ENCODE results near the gene CAMTA1.
"Not testable (repeated sequence)": the region's sequence is repeated elsewhere in the genome, so short reads cannot be mapped to it uniquely, and the experiment has no call there.

Gene CAMTA1

DNA sequence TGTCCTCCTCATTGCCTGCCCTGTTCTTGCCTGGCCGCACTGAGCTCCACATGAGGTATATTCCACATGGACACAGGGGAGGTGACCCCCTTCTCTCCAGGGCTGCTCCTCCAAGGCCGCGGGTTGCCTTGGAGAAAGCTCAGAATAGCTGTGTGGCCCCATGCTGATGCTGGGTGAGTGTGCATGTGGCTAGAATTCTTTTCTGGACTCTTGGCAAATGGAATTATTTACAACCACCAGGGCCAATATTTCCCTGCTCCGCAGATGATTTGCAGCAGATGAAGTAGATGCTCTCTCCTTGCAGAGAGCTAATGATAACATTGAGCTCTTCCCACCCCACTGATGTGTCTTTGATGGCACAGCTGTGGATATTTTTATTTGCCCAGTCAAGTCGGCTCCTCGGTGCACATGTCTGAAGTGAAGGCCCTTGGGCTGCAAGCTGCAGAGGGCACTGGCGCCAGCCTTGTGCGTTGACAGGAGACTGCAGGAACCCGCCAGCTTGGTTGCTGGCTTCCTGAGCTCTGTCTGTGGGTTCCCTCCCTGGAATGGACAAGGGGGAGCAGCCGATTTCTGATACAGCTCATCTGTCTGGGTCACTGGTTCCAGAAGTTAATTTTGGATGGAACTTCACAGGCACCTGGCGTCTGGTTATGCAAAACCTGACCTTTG lies 581.2 kb downstream of the CAMTA1 start:
- DNase-seq, result no peak

DNA sequence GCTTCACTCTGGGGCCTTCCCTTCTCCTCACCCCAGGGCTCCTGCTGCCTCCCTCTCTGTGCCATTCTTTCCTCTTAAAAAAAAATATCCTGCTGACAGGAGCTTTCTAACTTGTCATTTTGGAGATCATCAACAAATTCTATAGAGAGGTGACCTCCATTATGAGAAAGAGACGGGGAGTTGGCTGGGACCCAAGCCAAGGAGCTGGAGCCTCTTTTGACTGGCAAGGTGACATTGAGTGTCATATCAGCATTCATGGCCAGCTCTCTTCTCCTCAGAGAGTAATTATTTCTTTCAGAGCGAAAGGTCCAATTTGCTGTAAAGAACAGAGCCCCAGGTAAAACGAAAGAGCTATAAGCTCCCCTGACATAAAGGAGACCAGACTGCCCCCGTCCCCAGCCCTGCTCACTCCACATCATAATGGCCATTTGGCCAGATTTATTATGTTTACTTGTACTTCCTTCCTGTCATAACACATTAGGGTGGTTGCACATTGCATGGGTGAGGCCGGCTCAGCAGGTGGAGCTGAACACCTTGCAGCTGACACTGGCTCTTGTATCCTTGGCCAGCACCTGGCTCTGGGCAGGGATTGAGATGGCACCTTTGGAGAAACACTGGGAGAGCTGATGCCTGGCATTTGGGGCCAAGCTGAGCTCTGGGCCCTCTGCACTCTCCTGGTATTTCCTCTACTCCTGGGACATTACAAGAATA lies 581.9 kb downstream of the CAMTA1 start:
- no peak for DNase-seq

DNA sequence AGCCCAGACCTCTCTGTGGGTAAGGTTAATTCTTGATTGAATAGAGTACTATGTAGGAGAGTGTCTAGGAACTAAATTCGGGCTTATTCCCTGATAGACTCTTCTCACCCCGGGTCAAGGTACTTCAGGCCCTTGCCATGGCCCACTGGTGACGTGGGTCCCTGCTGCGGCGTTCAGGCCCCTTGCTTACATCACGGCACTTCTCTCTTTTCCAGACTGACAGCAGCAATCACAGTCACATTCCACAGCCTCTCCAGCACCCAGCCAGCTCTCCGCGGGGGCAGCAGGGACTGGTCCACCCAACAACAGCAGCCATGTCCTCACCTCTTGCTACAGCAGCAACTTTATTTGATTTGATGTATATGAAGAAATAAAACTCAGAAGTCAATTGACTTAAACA lies 584.6 kb downstream of the CAMTA1 start:
- DNase-seq, result no peak

DNA sequence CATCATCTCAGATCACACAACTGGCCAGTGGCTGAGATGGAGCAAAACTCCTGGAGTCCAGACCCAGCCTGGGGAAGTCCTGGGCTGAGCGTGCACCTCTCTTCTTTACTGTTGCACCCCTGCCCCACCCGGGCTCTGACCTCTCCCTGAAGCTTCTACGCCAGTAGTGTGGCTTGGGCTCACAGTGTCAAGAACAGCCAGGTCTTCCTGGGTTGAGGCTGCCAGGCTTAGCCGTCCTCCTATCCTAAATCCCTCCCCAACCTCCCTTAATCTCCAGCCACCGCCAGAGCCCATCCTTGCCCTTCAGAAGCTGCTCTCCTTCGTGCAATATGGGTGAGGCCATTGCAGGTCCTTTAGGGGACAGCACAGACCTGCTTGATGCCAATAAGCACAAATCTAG lies 586.7 kb downstream of the CAMTA1 start:
- no peak for DNase-seq

DNA sequence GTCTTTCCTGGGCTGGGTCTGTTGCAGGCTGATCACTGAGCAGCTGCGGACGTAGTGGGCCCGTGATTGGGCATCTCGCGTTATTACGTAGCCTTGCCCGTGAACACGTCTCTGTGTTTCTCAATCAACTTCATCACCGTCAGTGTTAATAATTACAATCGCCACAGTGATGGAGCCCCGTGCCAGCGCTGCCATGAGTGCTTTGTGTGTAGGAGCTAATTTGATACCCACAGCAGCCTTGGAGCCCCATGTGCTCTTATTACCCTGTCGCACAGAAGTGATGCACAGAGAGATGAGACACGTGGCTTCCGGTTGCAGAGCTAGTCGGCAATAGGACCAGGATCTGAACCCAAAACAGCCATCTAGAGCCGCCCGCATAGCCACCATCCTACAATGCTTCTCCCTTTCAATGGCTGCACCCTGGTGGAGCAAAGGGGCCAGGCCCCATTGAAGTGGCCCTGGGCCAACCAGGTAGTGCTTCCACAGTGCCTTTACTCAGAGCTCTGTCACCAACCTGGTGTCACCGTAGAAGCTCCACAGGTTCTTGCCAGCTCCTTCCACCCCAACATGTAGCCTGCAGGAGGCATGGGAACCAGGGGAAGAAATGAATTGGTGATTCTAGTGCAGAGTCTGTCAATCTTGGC lies 587.3 kb downstream of the CAMTA1 start:
- DNase-seq, result no peak

DNA sequence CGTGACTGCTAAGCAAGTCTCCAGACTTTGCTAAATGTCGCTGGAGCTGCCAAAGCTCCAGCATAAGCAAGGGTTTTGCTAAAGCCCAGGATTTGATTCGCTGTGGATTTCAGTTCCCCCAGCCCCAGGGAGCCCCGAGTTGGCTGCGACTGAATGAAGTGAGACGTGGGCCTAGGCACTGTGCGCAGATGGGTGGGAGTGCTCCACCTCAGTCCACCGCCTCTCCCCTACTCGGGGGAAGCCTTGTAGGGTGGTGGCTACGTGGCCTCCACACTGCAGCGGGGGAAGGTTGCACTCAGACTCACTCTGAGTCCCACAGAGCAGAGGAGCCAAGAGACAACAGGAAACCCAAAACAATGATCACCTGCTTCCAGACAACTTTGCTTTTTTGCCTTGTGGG lies 588.0 kb downstream of the CAMTA1 start:
- DNase-seq, result no peak

DNA sequence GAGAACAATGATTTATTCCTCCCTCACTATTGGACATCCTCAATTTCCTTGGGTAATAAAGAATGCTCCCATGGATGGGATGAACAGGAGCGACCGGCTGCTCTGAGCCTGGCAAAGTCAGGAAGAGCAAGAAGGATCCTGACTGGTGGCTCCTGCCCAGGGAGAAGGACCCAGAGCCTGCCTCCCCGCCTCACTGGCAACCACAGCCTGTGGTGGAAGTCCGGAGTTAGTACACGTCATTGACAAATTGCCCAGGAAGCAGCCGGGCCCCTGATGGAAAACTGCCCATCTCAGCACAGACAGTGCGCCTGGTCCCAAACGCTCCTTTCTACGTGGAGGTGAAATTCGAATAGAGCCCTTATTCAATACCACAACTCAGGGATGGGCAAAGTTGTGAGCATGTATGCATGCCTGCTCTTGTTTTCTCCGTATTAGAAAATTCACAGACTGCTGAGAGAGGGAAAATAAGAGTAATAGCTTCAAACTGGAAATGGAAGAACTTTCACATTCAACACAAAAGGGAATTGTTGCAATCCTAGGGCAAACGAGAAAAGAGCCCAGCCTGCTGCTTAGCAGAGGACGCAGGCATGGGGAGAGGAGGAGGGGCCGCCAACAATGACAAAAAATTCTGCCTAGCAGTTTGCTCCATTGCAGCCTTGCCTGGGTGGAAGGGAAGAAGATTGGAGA lies 588.8 kb downstream of the CAMTA1 start:
- no peak for DNase-seq

DNA sequence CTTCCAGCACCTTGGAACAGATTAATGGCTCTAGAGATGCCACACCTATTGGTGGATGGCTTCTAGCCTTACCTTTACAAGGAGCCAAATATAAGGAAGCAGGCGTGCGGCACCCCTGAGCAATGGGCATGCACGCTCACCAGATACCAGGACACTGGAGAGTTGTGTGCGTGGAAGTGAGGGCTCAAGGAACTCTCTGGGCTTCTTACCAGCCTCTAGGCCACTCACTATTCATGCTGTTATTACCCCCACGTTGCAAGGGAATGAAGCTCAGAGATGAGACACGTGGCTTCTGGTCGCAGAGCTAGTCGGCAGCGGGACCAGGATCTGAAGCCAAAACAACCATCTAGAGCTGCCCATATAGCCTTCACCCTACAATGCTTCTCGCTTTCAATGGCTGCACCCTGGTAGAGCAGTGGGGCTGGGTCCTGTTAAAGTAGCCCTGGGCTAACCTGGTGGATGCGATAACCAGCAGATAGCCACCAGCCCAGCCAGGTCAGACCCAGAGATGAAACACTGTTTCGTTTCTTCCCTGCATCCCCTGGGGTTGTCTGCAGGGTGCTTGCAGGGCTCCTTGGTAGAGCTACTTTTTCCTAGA lies 589.4 kb downstream of the CAMTA1 start:
- no peak for DNase-seq

DNA sequence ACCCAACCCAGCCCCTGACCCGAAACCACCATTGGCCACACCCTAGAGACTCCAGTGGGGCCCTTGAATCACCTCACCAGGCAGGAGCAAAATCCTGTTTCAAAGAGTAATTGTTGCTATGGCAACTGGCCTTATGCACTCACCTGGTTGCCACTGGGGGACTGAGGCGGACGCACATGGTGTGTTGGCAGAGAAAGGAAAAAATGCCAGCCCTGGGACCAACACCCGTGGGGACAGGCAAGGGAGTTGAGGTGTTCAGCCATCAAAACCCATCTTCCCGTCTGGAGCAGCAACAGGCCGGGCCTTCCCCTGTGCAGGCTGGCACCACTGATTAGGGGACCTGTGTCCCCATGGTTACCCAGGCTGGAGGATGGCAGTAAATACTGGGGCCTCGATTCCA lies 590.1 kb downstream of the CAMTA1 start:
- DNase-seq, result no peak

DNA sequence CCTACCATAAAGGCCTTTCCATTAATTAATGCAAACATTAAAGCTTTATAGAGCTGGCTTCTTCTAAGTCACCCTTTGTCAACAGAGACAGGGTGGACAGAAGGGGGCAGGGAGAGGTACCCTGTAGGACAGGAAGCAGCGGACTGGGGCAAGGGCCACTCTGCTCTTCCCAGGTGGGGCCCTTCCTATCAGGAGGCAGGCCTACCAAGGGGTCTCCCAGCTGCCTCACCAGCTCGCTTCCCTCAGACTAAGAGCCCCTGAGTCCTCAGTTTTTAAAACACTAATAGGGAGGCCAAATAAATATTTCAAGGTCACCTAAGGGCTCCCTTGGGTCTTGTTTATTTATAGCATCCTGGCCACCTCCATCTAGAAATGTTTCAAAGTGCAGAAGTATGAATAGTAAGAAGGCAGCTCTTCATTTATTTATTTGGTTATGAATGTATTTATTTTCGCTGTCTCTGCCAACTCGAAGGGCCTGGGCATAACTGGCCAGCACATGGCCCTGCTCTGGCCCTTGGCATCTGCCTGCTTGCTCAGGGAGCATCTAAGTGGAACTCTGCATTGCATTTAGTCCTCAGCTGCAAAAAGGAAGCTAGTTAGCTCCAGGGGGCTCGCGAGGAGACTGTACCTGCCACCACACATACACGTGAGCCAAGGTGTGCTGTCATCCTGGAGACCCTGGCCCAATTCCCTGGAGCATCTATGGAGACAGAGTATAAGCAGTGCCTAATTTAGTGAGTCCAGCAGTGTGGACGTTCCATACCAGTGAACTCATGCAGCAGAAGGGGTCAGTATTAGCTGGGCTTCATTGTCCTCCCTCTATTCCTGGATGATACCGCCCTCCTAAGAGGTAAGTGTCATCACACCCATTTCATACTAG lies 590.8 kb downstream of the CAMTA1 start:
- DNase-seq, result no peak

DNA sequence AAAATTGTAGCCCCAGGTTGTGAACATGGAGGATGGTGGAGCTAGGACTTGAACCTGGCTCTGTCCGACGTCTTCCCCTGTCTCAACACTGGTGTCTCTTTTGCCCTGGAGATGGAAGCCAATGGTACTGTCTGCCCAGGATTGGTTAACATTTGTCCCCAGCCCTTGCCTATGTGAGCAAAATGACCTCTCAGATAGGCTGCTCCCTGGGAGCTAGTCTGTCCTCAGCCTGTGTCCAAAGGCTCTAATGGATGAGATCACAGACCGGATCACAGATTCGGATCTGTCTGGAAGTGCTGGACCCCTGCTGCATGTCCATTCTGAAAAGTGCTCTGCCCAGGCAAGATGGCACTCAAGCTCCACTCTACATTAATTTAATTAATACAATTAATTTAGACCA lies 591.4 kb downstream of the CAMTA1 start:
- DNase-seq, result no peak

DNA sequence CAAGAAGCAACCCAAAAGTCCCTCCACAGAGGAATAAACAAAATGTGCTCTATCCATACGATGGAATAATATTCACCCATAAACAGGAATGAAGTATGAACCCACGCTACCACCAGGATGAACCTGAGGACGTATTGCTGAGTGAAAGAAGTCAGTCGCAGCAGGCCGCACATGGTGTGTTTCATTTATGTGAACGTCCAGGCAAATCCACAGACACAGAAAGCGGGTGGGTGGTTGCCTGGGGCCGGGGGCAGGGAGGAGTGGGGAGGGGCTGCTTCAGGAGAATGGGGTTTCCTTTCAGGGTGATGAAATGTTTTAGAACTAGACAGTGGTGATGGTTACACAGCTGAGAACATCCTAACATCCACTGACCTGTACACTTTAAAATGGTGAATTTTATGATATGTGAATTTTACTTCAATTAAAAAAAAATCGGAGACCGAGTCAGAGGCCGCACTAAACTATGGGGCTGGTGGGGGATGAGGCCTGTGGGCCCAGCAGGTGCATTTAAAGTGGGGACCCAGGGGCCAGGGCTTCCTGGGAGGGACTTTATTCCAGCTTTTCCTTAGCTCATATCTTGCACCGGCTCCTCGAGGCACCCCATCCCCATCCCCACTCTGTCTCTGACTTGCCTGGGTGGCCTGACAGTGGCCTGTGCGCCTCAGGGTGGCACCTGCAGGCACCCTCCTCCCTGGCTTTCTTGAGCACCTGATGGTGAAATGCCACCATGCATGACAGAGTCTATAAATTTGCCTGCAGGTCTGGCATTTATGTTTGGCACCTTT lies 593.3 kb downstream of the CAMTA1 start:
- no peak for DNase-seq

DNA sequence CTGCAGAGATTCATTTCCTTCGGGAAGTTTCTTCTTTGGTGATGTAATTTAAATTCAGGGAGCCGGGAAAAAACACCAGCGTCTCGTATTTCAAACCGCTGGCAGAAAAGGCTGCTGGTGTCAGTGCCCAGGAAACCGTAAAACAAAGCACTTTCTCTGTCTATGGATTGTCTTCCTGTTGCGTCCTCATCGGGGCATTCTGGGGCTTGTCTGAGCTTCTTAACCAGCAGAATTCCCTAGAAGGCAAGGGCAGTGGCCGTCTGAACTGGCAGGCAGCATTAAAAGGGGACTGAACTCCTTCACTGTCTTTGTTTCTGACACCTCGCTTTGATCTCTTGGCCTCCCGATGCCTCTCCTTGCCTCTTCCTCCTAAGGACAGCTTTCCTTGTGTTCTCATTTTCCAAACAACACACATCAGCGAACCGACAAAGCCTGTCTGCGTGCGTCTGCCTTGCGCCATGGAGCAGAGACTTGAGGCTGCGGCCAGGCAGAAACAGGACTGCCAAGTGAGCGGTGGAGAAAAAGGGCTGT lies 594.3 kb downstream of the CAMTA1 start:
- no peak for DNase-seq

DNA sequence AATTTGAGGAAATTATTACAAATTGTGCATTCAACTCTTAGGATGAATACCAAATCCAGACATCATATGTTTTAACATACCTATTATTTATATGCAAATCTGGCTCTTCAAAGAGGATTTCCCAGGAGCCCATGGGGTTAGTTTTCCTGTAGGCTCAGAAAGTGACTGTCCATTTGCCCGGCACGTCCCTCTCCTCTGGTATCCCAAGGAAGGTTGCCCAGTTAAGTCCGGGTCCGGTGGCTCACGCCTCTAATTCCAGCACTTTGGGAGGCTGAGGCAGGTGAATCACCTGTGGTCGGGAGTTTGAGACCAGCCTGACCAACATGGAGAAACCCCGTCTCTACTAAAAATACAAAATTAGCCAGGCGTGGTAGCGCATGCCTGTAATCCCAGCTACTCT lies 594.8 kb downstream of the CAMTA1 start:
- not testable (repeated sequence) for DNase-seq

DNA sequence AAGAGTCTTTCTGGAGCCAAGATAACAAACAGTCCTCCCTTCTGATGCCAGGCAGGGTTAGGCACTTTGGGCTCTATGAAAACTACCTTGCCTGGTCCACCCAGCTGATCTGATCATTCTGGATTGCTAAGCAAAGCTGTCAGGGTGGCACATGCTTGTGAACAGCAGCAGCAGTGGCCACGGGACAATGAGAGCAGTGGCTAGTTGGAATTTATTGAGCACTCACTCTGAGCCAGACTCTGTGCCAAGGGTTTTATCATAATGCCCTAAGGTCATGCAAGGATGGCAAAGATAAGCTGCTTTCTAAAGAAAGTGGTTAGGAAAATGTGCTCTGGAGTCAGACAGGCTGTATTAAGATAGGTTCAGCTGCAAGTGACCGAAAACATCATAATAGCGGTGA lies 595.5 kb downstream of the CAMTA1 start:
- DNase-seq, result no peak

DNA sequence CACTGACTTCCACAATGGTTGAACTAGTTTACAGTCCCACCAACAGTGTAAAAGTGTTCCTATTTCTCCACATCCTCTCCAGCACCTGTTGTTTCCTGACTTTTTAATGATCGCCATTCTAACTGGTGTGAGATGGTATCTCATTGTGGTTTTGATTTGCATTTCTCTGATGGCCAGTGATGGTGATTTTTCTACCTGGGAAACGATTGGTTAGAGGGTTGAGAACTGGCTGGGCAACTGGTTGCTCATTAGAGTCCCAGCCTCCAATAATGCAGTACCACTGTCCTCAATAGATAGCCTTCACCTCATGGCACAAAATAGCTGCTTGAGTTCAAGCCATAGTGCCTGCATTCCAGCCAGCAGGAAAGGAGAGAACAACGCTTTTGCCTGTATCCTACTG lies 596.5 kb downstream of the CAMTA1 start:
- not testable (repeated sequence) for DNase-seq

DNA sequence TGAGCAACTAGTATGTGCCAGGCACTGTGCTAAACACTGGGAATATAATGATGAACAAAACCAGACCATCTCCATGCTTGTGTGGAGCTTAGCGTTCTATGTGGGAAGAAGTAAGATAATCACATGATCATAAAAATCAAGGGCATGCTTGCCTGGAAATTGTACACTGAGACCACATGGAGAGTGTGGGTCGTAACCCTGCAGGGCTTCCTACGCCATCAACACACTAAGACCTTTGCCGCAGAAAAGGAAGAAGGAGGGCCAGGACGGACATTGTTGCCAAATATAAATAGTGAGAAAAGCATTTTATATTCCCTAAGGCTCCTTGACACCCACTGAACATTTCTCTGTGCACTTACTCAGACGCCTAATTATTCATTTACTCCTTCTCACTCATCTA lies 597.7 kb downstream of the CAMTA1 start:
- no peak for DNase-seq

DNA sequence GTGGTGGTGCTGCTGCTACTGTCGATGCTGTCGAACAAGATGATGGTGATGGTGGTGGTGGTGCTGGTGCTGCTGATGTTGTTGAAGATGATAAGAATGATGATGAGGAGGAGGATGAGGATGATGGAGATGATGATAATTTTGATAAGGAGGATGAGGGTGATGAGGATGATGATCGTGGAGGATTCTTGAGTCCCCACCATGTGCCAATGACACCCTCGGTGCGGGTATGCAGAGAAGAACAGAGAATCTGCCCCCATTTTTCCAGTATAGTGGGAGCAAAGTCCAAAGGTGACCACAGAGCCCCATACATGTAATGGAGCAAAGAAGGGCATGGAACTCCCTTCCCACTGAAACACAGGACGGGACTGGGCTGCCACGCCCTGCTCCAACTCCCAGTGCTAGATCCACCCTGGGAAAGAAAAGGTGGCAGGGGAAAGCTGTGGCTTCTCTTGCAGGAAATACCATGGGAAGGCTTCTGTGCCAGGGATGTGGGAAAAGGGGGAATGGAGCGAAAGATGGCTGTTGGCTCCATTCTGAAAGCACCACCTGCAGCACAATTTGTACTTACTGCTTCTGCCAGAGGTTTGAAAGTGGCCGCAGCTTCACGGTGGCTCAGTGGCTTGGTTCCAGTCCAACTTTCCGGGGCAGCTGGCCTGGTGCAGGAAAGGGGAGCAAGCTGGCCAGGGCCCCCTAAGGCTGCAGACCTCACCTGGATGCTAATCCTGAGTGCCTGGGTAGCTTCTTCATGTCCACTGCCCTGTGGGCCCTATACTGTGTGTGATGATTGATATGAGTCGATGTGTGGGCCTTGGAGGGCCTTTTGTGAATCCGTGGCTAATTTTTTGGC lies 598.6 kb downstream of the CAMTA1 start:
- DNase-seq, result no peak

DNA sequence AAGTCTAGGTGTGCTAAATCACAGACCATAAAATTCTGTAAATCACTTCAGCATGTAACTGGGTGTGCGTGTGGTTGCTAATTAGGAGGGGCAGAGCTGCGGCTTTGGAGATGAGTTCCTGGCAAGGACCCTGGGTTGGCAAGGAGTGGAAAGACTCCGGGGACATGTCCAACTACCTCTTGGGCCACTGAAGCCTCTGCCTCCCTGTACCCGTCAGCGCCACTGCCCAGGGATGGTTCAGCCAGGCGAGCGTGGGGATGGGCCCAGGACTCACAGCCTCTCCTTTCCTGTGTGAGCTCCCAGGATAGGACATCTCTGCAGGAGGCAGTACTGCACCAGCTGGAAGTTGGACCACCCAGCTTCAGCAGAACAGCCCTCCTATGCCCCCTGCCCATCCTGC lies 599.4 kb downstream of the CAMTA1 start:
- no peak for DNase-seq
